Measurements from ENCODE around the gene BTBD9. TPM values are rescaled to one million over a fixed set of nuclear protein-coding genes. Genes with fewer than 3 reads are reported as not detected.
A peak's percentile ranks its signal among the peaks of the same experiment; 100 is the strongest.

Gene BTBD9
- total and polyA plus RNA-seq, 2 experiments from 2014 or later = 13.0 to 17.0 TPM

DNA sequence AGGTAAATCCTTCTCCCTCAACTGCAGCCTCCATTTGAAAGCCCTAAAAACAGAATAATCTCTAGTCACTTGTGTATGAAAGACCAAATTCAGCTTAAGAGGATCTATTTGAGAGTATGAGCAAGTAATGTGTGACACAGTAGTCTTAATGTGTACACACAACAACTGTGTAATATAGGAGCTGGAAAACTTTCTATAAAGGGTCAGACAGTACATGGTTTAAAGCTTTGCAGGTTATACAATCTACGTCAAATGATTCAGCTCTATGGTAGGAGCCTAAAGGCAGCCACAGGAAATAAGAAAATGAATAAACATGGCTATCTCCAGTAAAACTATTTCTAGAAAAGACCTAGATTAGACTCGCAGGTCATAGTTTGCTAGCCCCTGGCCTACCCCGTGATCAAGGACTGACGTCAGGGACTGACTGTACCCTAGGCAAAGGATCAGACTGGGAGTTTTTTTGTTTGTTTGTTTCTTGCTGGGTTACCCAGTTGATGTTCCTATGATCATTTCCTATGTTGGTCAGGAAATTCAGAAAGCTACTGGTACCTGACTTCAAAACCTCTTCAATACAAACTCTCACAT, 39.7 kb downstream of the BTBD9 start:
- DNase-seq (ENCODE audit: low spot score) = peak; percentile 40
- TF ChIP-seq, protein P1, sequence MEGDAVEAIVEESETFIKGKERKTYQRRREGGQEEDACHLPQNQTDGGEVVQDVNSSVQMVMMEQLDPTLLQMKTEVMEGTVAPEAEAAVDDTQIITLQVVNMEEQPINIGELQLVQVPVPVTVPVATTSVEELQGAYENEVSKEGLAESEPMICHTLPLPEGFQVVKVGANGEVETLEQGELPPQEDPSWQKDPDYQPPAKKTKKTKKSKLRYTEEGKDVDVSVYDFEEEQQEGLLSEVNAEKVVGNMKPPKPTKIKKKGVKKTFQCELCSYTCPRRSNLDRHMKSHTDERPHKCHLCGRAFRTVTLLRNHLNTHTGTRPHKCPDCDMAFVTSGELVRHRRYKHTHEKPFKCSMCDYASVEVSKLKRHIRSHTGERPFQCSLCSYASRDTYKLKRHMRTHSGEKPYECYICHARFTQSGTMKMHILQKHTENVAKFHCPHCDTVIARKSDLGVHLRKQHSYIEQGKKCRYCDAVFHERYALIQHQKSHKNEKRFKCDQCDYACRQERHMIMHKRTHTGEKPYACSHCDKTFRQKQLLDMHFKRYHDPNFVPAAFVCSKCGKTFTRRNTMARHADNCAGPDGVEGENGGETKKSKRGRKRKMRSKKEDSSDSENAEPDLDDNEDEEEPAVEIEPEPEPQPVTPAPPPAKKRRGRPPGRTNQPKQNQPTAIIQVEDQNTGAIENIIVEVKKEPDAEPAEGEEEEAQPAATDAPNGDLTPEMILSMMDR (IDR thresholded peaks at IDR 0.05; ENCODE audit: poor library complexity) = no peak
- TF ChIP-seq EZH2 (IDR thresholded peaks at IDR 0.05; ENCODE audit: borderline replicate concordance) = no peak
- TF ChIP-seq EZH2phosphoT487 (IDR thresholded peaks at IDR 0.05; ENCODE audit: low read depth, severe bottlenecking, unreplicated experiment) = no peak
- 83% methylated on average over 4 of the region's 4 CpGs for WGBS (ENCODE audit: low lambda C conversion rate, missing lambda C conversion rate)

DNA sequence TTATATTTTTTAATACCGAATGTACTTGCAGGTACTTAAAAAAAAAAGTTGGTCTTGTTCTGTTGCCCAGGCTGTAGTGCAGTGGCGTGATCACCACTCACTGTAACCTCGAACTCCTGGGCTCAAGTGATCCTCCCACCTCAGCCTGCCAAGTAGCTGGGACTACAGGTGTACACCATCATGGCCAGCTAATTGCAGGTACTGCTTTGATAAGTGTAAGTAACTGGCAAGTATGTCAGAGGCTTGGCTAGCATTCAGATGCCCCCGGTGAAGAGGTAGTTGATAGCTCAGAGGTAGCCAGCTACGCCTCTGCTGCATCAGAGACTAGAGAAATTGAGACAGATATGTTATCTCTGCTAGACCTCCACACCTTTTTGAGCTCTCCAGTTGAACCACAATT, 40.5 kb downstream of the BTBD9 start:
- no peak overlapping the region for H3K4me3 ChIP-seq
- H3K27me3 ChIP-seq = no peaks in the 10 kb centered on the region
- no peaks in the 10 kb centered on the region for H3K36me3 ChIP-seq (replicated peaks; ENCODE audit: insufficient read depth, low read depth)
- peaks cover 24% of the 10 kb centered on the region for H3K79me2 ChIP-seq
- H3K4me1 ChIP-seq (ENCODE audit: insufficient read depth) = peaks cover 24% of the 10 kb centered on the region
- H3K4me2 ChIP-seq = no peak overlapping the region
- WGBS (ENCODE audit: low lambda C conversion rate, missing lambda C conversion rate) = 93% methylated on average over 5 of the region's 5 CpGs
- DNase-seq (ENCODE audit: low spot score) = no peak
- H4K20me1 ChIP-seq (ENCODE audit: insufficient read depth, poor library complexity, severe bottlenecking) = no peaks in the 10 kb centered on the region
- no peaks in the 10 kb centered on the region for H3K9me2 ChIP-seq (replicated peaks; ENCODE audit: insufficient read depth)
- no peak for TF ChIP-seq EZH2 (IDR thresholded peaks at IDR 0.05; ENCODE audit: borderline replicate concordance)
- TF ChIP-seq EZH2phosphoT487 (IDR thresholded peaks at IDR 0.05; ENCODE audit: low read depth, severe bottlenecking, unreplicated experiment) = no peak
- TF ChIP-seq, protein P1 (IDR thresholded peaks at IDR 0.05; ENCODE audit: poor library complexity) = no peak
- H2AFZ ChIP-seq = no peak overlapping the region
- H3K9me3 ChIP-seq (ENCODE audit: low read depth) = no peaks in the 10 kb centered on the region
- no peak overlapping the region for H3K27ac ChIP-seq

More for the DNA sequence above, 39.7 kb downstream of the BTBD9 start:
- H3K9me3 ChIP-seq (ENCODE audit: low read depth) = no peaks in the 10 kb centered on the region
- H4K20me1 ChIP-seq (ENCODE audit: insufficient read depth, poor library complexity, severe bottlenecking) = no peaks in the 10 kb centered on the region
- H3K79me2 ChIP-seq = peaks cover 24% of the 10 kb centered on the region
- H3K9me2 ChIP-seq (replicated peaks; ENCODE audit: insufficient read depth) = no peaks in the 10 kb centered on the region
- no peak overlapping the region for H3K27ac ChIP-seq
- no peaks in the 10 kb centered on the region for H3K36me3 ChIP-seq (replicated peaks; ENCODE audit: insufficient read depth, low read depth)
- H3K4me2 ChIP-seq = no peak overlapping the region
- no peaks in the 10 kb centered on the region for H3K27me3 ChIP-seq
- H3K4me3 ChIP-seq = no peak overlapping the region
- H2AFZ ChIP-seq = no peak overlapping the region
- peaks cover 28% of the 10 kb centered on the region for H3K4me1 ChIP-seq (ENCODE audit: insufficient read depth)

DNA sequence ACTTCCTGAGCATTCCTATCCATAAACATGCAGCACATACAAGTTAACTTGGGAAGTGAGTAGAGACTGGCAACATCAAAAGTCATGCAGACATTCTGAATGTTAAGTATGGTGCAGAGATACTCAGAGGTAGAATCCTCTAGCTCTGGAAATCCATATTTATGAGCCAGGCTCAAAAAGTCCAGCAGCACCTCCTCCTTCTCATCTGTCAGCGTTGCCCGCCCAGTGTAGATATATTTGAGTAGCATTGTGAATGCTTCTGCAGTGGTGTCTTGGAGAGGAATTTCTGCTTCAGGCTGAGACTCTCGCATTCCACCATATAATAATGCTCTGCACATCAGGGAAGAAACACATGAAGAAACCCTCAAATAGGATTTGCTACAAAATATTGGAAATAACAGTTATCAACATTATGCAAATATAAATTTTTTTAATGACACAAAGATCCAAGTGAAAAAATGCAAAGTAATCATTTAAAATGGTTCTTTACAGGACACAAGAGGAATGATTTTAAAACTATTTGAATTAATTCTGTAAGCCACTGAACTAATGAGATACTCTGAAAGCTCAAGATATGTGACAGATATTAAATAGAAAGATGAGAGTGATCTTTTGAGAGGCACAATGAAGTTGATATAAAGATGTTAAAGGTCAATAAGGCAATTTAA, 45.6 kb downstream of the BTBD9 start:
- no peak overlapping the region for H3K4me2 ChIP-seq
- TF ChIP-seq EZH2 (IDR thresholded peaks at IDR 0.05; ENCODE audit: borderline replicate concordance) = no peak
- TF ChIP-seq, protein P1 (IDR thresholded peaks at IDR 0.05; ENCODE audit: poor library complexity) = no peak
- no peak for TF ChIP-seq EZH2phosphoT487 (IDR thresholded peaks at IDR 0.05; ENCODE audit: low read depth, severe bottlenecking, unreplicated experiment)
- DNase-seq (ENCODE audit: low spot score) = no peak
- no peaks in the 10 kb centered on the region for H3K9me3 ChIP-seq (ENCODE audit: low read depth)
- H3K4me3 ChIP-seq = no peak overlapping the region
- peaks cover 3% of the 10 kb centered on the region for H3K4me1 ChIP-seq (ENCODE audit: insufficient read depth)
- no peaks in the 10 kb centered on the region for H3K36me3 ChIP-seq (replicated peaks; ENCODE audit: insufficient read depth, low read depth)
- no peak overlapping the region for H3K27ac ChIP-seq
- H3K79me2 ChIP-seq = peaks cover 12% of the 10 kb centered on the region
- WGBS (ENCODE audit: low lambda C conversion rate, missing lambda C conversion rate) = 80% methylated on average over 3 of the region's 3 CpGs
- H3K9me2 ChIP-seq (replicated peaks; ENCODE audit: insufficient read depth) = no peaks in the 10 kb centered on the region
- no peaks in the 10 kb centered on the region for H3K27me3 ChIP-seq
- no peak overlapping the region for H2AFZ ChIP-seq
- no peaks in the 10 kb centered on the region for H4K20me1 ChIP-seq (ENCODE audit: insufficient read depth, poor library complexity, severe bottlenecking)

Data from hepatocyte (in vitro differentiated cells).